GM19025 (cell line): Measurements from ENCODE around the gene FES.
A peak's percentile ranks its signal among the peaks of the same experiment; 100 is the strongest.
"Not testable (repeated sequence)": the region's sequence is repeated elsewhere in the genome, so short reads cannot be mapped to it uniquely, and the experiment has no call there.

Experiments
- ATAC-seq: cut with Tn5 transposase; IDR thresholded peaks from one replicate; pipeline ENCODE4 v1.9.1; 2021; ENCODE audit warnings: mild to moderate bottlenecking, low read depth, moderate library complexity; ENCODE audit not compliant: unreplicated experiment

The FES gene

DNA sequence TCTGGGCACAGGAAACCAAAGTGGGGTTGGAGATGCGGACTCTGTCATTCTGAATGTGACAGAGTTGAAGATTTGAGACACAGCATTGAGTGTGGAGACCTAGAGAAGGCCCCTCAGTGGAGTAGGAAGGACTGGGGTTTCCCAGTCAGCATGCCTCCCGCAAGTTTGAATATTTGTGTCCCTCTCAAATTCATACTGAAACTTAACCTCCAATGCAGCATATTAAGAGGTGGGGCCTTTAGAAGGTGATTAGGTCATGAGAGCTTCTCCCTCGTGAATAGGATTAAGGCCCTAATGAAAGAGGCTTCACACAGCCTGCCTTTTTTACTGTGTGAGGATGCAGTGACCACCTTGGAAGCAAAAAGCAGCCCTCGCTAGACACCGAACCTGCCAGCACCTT is 40.1 kb downstream of the FES start:
- peak; percentile 77 for ATAC-seq

DNA sequence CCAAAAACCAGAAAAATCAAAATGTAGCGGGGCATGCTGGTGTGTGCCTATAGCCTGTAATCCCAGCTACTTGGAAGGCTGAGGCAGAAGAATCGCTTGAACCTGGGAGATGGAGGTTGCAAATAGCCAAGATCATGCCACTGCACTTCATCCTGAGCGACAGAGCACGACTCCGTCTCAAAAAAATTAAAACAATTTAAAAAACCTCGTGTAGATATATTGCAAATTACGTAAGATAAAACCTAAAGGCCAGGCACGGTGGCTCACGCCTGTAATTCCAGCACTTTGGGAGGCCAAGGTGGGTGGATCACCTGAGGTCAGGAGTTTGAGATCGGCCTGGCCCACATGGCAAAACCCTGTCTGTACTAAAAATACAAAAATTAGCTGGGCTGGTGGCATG is 42.5 kb downstream of the FES start:
- ATAC-seq = not testable (repeated sequence)

DNA sequence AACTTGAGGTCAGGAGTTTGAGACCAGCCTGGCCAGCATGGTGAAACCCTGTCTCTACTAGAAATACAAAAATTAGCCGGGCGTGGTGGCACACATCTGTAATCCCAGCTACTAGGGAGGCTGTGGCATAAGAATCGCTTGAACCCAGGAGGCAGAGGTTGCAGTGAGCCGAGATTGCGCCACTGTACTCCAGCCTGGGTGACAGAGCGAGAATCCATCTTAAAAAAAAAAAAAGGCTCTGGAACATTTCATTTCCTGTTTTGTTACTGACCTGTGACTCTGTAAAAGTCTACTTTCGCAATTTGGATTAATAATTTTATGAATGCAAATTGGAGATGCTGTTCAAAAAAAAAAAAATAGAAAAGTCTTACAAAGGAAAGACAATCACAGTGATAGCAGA is 43.8 kb downstream of the FES start:
- not testable (repeated sequence) for ATAC-seq

DNA sequence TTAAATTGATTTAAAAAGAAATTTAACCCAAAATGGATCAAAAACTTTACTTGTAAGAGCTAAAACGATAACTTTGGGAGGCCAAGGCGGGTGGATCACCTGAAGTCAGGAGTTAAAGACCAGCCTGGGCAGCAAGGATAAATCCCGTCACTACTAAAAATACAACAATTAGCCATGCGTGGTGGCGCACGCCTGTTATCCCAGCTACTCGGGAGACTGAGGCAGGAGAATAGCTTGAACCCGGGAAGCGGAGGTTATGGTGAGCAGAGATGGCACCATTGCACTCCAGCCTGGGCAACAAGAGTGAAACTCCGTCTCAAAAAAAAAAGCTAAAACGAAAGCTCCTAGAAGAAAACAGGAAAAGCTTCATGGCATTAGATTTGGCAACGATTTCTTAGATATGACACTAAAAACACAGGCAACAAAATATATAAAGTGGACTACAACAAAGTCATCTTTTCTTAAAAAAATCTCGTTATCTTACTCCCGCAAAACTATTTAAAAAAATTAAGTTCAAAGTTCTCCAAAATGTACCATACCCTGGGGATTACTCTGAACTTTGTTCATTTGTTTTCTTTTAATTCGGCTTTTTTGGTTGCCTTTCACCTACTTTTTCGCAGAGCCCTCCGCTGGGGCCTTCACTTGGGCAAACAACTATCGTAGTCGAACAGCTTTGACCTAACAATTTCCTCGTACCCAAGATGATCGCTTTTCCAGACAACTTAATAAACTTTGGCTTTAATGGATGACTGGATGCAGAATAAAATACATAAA is 45.1 kb downstream of the FES start:
- no peak for ATAC-seq

DNA sequence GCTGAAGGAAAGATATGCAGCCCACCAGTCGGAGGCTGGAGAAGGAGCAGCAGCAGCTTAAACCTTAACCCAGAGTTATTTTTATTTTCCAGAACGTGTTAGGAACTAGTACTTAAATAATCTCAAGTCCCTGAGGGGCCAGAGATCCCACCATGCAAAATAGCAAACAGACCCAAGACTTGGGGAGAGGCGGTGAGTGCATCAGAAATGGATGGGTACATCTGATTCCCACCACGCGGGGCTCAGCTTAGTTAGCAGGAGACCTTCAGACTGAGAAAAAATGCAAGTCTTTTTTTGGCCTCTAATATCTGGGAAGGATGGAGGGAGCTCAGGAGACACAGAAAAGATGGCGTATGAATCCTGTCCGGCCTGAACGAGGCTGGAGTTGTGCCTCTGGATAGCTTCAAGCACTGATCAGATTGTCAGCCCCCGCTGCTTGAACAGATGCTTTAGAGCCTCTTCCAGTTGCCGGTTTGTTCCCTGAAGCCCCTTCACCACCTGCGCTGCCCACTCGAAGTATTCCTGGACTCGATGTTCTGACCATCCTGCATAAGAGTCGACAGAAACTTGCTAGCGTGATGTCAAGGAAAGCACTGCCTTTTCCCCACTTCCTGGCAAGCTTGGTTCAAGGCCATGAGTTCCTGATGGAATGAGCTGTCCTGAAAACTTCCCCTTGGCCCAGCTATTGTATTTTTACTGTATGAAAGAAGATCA is 46.7 kb downstream of the FES start:
- no peak for ATAC-seq

DNA sequence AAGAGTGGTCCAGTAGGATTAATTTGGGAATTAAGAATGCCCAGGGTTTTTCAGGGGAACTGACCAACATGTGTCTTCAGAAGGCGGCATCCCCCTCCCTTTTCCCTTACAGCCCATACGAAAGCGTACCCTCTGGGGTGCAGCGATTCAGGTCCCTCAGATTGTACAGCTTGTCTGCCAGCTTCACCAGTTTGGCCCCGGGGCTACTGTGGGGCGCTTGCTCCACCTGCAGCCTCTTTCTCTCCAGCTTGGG is 47.2 kb downstream of the FES start:
- no peak for ATAC-seq

DNA sequence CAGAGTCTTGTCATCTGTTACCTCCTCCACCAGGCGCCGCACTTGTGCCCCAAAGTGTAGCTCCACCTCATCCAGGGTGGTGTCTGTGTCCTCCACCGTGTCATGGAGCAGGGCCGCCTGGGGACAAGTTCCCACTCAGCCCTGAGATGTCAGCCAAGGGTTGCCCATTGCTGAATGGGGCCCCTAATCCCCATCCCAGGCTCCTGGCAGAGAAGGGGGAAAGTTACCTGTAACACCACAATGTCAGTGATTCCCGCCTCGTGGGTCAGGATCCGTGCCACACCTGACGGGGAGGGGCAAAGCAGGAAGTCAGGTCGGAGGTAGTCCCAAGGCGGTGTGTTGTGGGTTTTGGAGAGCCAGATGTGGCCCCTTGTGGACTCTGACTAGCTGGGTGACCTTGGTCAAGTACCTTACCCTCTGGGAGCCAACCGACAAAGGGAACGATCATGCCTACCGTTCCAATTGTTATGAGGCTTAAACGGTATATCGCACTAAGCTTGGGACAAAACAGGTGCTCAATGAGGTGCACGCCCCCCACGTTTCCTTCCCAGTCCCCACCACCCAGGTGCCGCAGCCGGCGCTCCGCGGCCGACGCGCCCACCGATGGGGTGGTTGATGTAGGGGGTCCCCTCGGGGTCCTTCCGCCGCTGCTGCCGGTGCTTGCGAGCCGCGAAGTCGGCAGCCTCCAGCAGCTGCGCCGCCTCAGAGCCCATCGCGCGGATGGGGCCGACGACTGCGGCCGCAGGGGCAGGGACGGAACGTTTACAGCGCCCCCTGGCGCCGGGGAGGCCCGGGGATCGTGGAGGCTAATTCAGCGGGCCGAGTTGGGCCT is 47.7 kb downstream of the FES start, which contains the start of gene HDDC3:
HDDC3 (minus strand) TSS at position 722 of the 832 bp plus-strand sequence; CDS start at position 713, 9 bp downstream.
- peak; percentile 38 for ATAC-seq

DNA sequence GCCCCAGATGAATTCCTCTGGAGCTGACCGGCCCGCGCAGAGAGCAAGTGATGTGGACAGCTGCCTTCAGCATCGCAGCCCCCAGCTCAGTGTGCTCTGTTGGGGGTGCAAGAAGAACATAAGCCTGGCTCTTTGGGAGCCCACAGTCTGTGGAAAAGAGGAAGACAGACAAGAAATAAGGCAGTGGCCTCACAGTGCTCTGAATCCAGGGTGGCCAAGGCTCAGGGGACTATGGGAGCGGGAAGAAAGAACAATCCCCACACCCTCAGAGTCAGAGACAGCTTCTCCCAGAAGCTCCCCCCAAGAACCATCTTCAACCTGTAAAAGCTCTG is 48.3 kb downstream of the FES start:
- ATAC-seq = no peak

DNA sequence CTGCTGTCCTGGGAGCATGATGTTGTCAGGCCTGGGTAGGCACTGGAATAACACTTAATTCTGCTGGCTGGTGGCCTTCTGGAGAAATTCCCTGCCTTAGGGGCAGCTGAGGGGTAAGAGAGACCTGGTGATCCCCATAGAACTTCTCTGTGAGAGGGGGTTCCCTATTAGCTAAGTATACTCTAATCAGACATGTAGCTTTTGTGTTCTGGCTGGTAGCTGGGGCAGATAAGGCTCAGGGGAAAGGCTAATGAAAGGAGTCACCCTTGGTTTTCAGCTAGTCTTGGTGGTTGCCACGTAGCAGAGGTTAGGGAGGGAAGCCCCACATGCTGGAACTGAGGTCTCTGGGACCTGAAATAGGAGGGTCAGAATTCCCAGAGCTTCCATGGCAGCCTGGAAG is 49.0 kb downstream of the FES start:
- no peak for ATAC-seq

DNA sequence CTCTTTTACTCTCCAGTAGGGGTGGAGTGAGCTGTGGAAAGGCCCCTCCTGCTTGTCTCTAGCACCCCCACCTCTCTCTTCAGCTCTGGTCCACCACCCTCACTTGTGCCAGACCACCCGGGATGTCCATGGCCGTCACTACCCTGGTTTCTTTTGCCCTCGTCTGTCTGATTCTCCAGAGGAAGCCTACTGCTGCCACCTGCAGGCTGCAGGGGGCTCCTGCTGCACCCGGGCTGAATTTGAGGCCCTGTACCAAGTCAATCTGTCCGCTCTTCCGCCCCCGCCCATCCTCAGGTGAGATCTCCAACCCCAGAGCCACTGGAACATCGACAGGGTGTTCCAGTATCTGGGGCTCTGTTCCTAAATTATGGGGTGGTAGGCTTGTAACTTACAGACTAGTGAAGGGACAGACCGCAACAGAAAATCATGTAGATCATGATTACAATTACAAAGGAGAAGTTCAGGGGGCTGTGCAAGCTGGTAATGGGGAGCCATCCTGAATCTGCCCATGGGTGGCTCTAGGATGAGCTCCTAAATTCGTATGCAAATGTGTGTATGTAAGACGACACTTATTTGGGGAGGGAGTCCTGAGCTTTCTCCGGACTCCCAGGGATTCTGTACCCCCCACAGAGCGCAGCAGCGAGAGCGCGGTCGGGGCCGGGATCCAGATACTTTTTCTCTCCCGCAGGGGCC is 50.1 kb downstream of the FES start:
- peak; percentile 14 for ATAC-seq

DNA sequence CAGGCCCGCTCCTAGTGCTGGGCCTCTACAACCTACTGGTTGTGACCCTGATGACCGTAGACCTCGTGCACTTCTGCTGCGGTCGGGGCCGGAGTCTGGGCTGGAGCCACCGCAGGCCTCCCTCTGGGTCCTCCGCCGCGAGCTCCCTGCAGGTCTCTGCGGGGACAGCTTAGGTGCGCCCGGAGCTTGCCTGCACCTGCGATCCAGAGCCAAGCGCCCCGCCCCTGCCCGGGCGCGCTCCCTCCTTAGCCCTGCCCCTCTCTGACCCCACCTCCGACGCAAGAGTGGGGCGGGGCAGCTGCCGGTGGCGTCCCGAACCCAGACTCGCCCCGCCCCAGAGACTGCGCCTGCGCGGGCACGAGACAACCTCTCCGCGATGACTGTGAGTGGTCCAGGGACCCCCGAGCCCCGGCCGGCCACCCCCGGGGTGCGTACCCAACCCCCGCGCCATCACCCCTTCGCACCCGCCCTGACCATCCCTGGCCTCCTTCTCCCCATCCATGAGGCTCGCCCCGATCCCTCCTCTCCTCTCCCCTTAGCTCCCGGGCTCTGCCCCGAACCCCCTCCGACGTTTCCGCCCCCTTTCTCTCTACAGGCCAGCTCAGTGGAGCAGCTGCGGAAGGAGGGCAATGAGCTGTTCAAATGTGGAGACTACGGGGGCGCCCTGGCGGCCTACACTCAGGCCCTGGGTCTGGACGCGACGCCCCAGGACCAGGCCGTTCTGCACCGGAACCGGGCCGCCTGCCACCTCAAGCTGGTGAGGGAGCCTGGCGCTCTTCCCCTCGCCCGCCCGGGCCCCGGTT is 50.8 kb downstream of the FES start, which contains the start of gene UNC45A:
UNC45A (plus strand) TSS at position 337 of the 803 bp plus-strand sequence; CDS start at position 377, 40 bp downstream.
- peak; percentile 69 for ATAC-seq

DNA sequence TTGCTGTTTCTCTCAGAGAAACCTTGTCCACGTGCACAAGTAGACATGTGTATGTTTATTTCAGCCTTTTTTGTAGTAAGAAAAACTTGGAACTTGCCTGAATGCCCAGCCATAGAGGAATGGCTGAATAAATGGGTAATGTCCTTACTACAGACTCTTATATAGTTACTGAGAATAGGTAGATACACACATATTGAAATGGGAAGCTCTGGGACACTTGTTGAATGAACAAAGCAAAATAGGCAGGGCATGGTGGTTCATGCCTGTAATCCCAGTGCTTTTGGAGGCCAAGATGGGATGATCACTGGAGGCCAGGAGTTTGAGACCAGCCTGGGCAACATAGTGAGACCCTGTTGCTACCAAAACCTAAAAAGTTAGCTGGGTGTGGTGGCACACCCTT is 52.5 kb downstream of the FES start:
- ATAC-seq = no peak

DNA sequence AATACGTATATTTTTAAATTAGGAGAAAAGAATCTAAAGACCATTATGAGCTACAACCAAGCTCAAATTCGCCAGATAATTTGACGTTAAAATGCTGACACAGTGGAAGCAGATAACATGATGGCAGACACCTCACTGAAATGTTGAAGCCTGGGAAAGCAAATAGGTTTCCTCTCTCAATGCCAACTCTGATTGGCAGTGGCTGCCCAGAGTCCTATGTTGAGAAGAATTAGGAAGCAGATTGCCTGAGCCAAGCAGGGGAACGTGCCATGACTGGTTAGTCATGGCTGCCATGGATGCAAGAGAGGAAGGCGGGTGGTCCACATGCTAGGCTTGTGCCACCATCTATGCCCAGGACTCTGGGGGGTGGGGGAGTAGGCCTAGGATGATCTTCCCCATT is 54.0 kb downstream of the FES start:
- ATAC-seq = no peak

DNA sequence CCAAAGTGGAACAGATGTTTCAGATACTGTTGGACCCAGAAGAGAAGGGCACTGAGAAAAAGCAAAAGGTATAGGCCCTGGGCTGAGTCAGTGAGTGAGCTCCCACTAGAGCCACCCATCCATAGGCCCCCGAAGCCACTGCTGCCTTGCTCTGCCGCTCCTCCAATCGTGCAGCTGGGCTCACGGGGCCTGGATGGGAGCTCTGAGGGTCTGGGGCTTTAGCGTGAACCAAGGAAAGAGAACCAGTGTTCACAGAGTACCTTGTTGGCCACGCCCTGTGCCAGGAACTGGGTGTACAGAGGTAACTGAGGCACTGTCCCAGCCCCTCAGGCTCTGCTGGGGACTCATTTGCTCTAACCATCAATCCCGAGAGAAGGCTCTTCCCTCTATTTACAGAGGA is 55.5 kb downstream of the FES start:
- ATAC-seq = no peak

DNA sequence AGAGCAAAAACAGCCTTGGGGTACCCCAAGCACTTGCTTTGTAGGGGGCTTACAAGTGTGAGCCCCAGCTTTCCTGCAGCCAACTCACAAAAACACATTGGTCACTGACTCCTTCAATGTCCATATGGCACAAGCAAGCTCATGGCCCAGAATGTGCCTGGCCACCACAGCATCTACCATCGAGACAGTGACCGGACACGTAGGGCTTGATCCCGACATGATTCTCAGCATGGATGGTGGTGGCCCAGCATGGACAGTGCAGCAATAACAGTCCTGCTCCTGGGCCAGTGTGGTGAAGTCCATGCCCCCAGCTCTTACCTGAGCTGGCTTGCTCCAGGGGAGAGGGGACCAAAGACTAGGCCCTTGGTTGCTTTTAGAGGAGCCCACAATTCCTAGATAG is 56.7 kb downstream of the FES start:
- no peak for ATAC-seq

DNA sequence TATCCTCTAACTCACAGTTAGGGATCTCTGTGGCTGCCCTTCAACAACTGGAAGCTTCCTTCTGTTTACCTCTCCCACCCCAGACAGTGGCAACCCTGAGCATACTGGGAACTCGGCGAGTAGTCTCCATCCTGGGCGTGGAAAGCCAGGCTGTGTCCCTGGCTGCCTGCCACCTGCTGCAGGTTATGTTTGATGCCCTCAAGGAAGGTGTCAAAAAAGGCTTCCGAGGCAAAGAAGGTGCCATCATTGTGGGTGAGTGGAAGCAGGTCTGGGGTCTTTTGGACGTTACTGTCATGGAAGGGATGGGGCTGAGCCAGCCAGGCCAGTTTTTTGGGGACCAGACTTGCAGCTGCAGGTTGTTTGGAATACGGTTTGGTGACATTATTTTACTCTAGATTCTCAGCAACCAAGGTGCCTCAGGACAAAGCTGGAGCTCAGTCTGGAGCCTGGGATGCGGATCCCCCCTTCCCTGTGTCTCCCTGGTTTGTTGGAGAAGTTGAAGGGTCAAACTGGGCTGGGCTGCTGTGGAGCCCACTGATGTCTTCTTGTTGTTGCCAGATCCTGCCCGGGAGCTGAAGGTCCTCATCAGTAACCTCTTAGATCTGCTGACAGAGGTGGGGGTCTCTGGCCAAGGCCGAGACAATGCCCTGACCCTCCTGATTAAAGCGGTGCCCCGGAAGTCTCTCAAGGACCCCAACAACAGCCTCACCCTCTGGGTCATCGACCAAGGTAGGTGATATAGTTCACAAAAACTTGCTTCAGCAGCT is 58.2 kb downstream of the FES start:
- ATAC-seq = no peak

DNA sequence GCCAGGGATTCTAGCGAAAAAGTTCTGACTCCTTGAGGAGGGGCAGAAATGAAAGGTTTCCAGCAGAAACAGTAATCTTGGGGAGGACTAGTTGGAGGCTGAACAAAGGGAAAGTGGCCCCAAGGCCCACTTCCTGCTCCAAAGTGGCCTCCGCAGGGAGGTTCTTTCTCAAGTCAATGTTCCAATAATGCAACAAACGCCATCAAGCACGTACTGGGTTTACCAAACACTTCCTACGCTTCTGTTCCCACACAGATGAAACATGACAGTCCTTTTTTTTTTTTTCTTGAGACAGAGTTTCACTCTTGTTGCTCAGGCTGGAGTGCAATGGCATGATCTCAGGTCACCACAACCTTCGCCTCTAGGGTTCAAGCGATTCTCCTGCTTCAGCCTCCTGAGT is 60.8 kb downstream of the FES start:
- no peak for ATAC-seq
